ENCODE measurements around the gene C1D.

GRCh38 chr2:68108120-68108519 is 45.3 kb upstream of the C1D start:
- TF ChIP-seq CTCF (IDR thresholded peaks at IDR 0.05) = no peak
- TF ChIP-seq POLR2A (IDR thresholded peaks at IDR 0.05) = no peak

Data from thyroid gland (tissue), 4 donors.